RWPE1 (cell line): Measurements from ENCODE around the gene SHLD2.

ENCODE experiments used
- CTCF ChIA-PET: fragments of 350-600 bp; sonication (Branson Sonifier 250); formaldehyde crosslinking; extraction: SDS; loops from one replicate; lab custom pipeline; 2021; lab: Yijun Ruan, JAX
- POLR2A ChIA-PET: fragments of 400-600 bp; formaldehyde crosslinking; extraction: SDS; loops from one replicate; lab custom pipeline; 2020; ENCODE audit warnings: antibody characterized with exemption; ENCODE audit not compliant: low non-redundant PET; lab: Yijun Ruan, JAX
- DNase-seq: peaks from one replicate; pipeline ENCODE4 v3.0.0; 2012; ENCODE audit warnings: low spot score
- H3K27ac ChIP-seq: fragments of 450-650 bp; 2 replicates; pipeline ENCODE4 v1.5.1; 2017
- CTCF ChIP-seq: fragments of 450-650 bp; conservative IDR thresholded peaks from 2 replicates; pipeline ENCODE4 v1.5.1; 2017; ENCODE audit warnings: low read depth, mild to moderate bottlenecking

Gene SHLD2

GRCh38 chr10:87058171-87058570, 36.8 kb upstream of the SHLD2 start:
- TF ChIP-seq CTCF = no peak
- ChIA-PET POLR2A (interaction anchor here (0.7 kb wide), 1 partner anchor 20 kb away, joined by 5 read pairs; no protein-coding TSS in a partner anchor), CTCF (no interaction called here)
- H3K27ac ChIP-seq = no peak overlapping the region
- DNase-seq = no peak

- ChIA-PET POLR2A (no interaction called here), CTCF (interaction anchor here (0.7 kb wide), 2 partner anchors 99 to 165 kb away, joined by 3 read pairs; no protein-coding TSS in a partner anchor)
- H3K27ac ChIP-seq = no peak overlapping the region
- no peak for DNase-seq
- TF ChIP-seq CTCF = no peak
These were observed 35.6 kb upstream of the SHLD2 start for GRCh38 chr10:87059401-87059800.

GRCh38 chr10:87060280-87060928, 34.6 kb upstream of the SHLD2 start:
- ChIA-PET POLR2A (no interaction called here), CTCF (interaction anchor here (0.7 kb wide), 1 partner anchor 8 kb away, joined by 6 read pairs; no protein-coding TSS in a partner anchor)
- DNase-seq = no peak
- no peak overlapping the region for H3K27ac ChIP-seq
- TF ChIP-seq CTCF = no peak

- no peak overlapping the region for H3K27ac ChIP-seq
- CTCF ChIA-PET = interaction anchor here (0.6 kb wide), 1 partner anchor 29 kb away, joined by 3 read pairs; no protein-coding TSS in a partner anchor
- DNase-seq = no peak
- no peak for TF ChIP-seq CTCF
- POLR2A ChIA-PET = no interaction called here
These were observed 30.4 kb upstream of the SHLD2 start for GRCh38 chr10:87064651-87065050.

GRCh38 chr10:87066178-87066577, 28.8 kb upstream of the SHLD2 start:
- POLR2A ChIA-PET = no interaction called here
- CTCF ChIA-PET = interaction anchor here (0.6 to 1.0 kb wide), 4 partner anchors 17 to 1560 kb away, joined by 3 to 6 read pairs (median 3); no protein-coding TSS in a partner anchor
- DNase-seq = no peak
- H3K27ac ChIP-seq = no peak overlapping the region
- no peak for TF ChIP-seq CTCF

GRCh38 chr10:87066865-87067264, 28.1 kb upstream of the SHLD2 start:
- no peak for TF ChIP-seq CTCF
- no peak overlapping the region for H3K27ac ChIP-seq
- ChIA-PET CTCF (interaction anchor here (0.9 to 1.0 kb wide), 2 partner anchors 17 to 75 kb away, joined by 3 read pairs; no protein-coding TSS in a partner anchor), POLR2A (no interaction called here)
- no peak for DNase-seq
